ENCODE measurements around the gene LRTM2. TPM values are rescaled to one million over a fixed set of nuclear protein-coding genes. Genes with fewer than 3 reads are reported as not detected.

Gene LRTM2
- total RNA-seq, 1 donor from 2014 or later = not detected

GRCh38 chr12:1836241-1836803 lies 16.0 kb downstream of the LRTM2 start:
- no peak for DNase-seq (ENCODE audit: low read depth)
- no peak for TF ChIP-seq CTCF (conservative IDR thresholded peaks at IDR 0.05; ENCODE audit: low read depth, low read length)
- H3K4me3 ChIP-seq (ENCODE audit: low read depth, low read length) = no peak overlapping the region

GRCh38 chr12:1836854-1837421 lies 16.6 kb downstream of the LRTM2 start:
- no peak for TF ChIP-seq CTCF (conservative IDR thresholded peaks at IDR 0.05; ENCODE audit: low read depth, low read length)
- no peak overlapping the region for H3K4me3 ChIP-seq (ENCODE audit: low read depth, low read length)
- no peak for DNase-seq (ENCODE audit: low read depth)

GRCh38 chr12:1837541-1838204 lies 17.3 kb downstream of the LRTM2 start:
- no peak overlapping the region for H3K4me3 ChIP-seq (ENCODE audit: low read depth, low read length)
- no peak for TF ChIP-seq CTCF (conservative IDR thresholded peaks at IDR 0.05; ENCODE audit: low read depth, low read length)
- DNase-seq (ENCODE audit: low read depth) = no peak

- DNase-seq (ENCODE audit: low read depth) = no peak
- H3K4me3 ChIP-seq (ENCODE audit: low read depth, low read length) = no peak overlapping the region
- TF ChIP-seq CTCF (conservative IDR thresholded peaks at IDR 0.05; ENCODE audit: low read depth, low read length) = no peak
These were observed 18.0 kb downstream of the LRTM2 start for GRCh38 chr12:1838205-1838993.

- no peak for TF ChIP-seq CTCF (conservative IDR thresholded peaks at IDR 0.05; ENCODE audit: low read depth, low read length)
- no peak overlapping the region for H3K4me3 ChIP-seq (ENCODE audit: low read depth, low read length)
- DNase-seq (ENCODE audit: low read depth) = no peak
These were observed 18.6 kb downstream of the LRTM2 start for GRCh38 chr12:1838994-1839365.

GRCh38 chr12:1839464-1839863 lies 19.1 kb downstream of the LRTM2 start:
- H3K4me3 ChIP-seq (ENCODE audit: low read depth, low read length) = no peak overlapping the region
- no peak for DNase-seq (ENCODE audit: low read depth)
- no peak for TF ChIP-seq CTCF (conservative IDR thresholded peaks at IDR 0.05; ENCODE audit: low read depth, low read length)

Data from epithelial cell of proximal tubule (primary cell).